Brain microvascular endothelial cell (primary cell): ENCODE data around the gene CCNE1.

Source experiments
- DNase-seq: peaks from one replicate; pipeline ENCODE4 v3.0.0-alpha.2; 2020
- H3K27ac ChIP-seq: fragments of 250-450 bp; sonication (Bioruptor Pico); 2 replicates; pipeline ENCODE4 v1.5.1; 2020; ENCODE audit warnings: mild to moderate bottlenecking, moderate library complexity
- H3K27me3 ChIP-seq: fragments of 250-450 bp; sonication (Bioruptor Pico); replicated peaks from 2 replicates; pipeline ENCODE4 v1.5.1; 2020; ENCODE audit warnings: mild to moderate bottlenecking
- H3K36me3 ChIP-seq: fragments of 250-450 bp; sonication (Bioruptor Pico); replicated peaks from 2 replicates; pipeline ENCODE4 v1.5.1; 2020; ENCODE audit warnings: mild to moderate bottlenecking
- H3K4me3 ChIP-seq: 2 replicates; pipeline ENCODE4 v1.5.1; 2011; ENCODE audit warnings: low read depth, mild to moderate bottlenecking, control low read depth, low read length, moderate library complexity
- CTCF ChIP-seq: IDR thresholded peaks from 2 replicates; pipeline ENCODE4 v1.5.1; 2011; ENCODE audit warnings: low read depth, mild to moderate bottlenecking, moderate library complexity, low read length, control low read depth, inconsistent platforms; ENCODE audit errors: missing control alignments
- in situ Hi-C: cut with HindIII; loops from 2 replicates; pipeline ENCODE4 v1.10.0; 2017; ENCODE audit warnings: low sequenced_read_pairs, low pct_ligation_motif_present

The CCNE1 gene

DNA sequence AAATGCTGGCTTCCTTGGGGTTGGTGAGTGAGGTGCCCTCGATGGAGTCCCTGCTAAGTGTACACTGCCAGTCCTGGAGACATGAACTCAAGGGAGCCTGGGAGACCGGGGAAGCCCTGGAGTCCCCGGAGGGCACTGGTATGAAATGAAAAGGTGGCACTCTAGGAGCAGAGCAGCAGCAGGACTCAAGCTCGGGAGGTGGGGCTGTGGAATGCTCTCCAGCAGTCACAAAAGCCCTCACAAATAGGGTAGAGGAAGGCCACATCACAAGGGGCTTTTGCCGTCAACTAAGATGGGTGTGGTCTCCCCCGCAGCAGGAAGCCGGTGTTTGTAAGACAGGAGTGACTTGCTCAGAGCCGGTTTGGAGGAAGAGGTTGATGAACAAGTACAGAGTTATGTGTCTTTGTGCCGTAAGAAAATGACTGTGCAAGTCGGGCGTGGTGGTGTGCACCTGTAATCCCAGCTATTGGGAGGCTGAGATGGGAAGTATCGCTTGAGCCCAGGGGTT, 19.3 kb downstream of the CCNE1 start:
- Histone ChIP-seq H3K27ac (no peak overlapping the region), H3K4me3 (no peak overlapping the region), H3K27me3 (no peaks in the 10 kb centered on the region), H3K36me3 (no peaks in the 10 kb centered on the region)
- no peak for TF ChIP-seq CTCF
- in situ Hi-C loops: no loop called here
- DNase-seq: no peak

GRCh38 chr19:29831686-29832085, 19.9 kb downstream of the CCNE1 start:
- no peak for TF ChIP-seq CTCF
- no peak overlapping the region for H3K4me3 ChIP-seq
- in situ Hi-C loops: no loop called here
- DNase-seq: no peak
- no peaks in the 10 kb centered on the region for H3K36me3 ChIP-seq
- H3K27ac ChIP-seq: no peak overlapping the region
- H3K27me3 ChIP-seq: no peaks in the 10 kb centered on the region

- no peak for DNase-seq
- TF ChIP-seq CTCF: no peak
- Histone ChIP-seq H3K36me3 (no peaks in the 10 kb centered on the region), H3K4me3 (no peak overlapping the region), H3K27me3 (no peaks in the 10 kb centered on the region), H3K27ac (no peak overlapping the region)
- in situ Hi-C loops: no loop called here
Measured at GRCh38 chr19:29832801-29833200, 21.0 kb downstream of the CCNE1 start.

- Histone ChIP-seq H3K27ac (no peak overlapping the region), H3K4me3 (no peak overlapping the region), H3K36me3 (no peaks in the 10 kb centered on the region), H3K27me3 (no peaks in the 10 kb centered on the region)
- TF ChIP-seq CTCF: no peak
- no peak for DNase-seq
- in situ Hi-C loops: no loop called here
Measured at GRCh38 chr19:29833614-29834261, 21.9 kb downstream of the CCNE1 start.

GRCh38 chr19:29834991-29835846, 23.4 kb downstream of the CCNE1 start:
- no peak for DNase-seq
- Histone ChIP-seq H3K4me3 (no peak overlapping the region), H3K36me3 (no peaks in the 10 kb centered on the region), H3K27me3 (no peaks in the 10 kb centered on the region), H3K27ac (no peak overlapping the region)
- in situ Hi-C loops: no loop called here
- no peak for TF ChIP-seq CTCF
